Embryonic facial prominence (tissue), 1 donor: ENCODE results near the gene FAM53C.
"Not testable (repeated sequence)": the region's sequence is repeated elsewhere in the genome, so short reads cannot be mapped to it uniquely, and the experiment has no call there.

ENCODE experiments used
- DNase-seq: peaks from one replicate; pipeline ENCODE4 v3.0.0-alpha.2; 2016; ENCODE audit errors: extremely low spot score

The FAM53C gene

DNA sequence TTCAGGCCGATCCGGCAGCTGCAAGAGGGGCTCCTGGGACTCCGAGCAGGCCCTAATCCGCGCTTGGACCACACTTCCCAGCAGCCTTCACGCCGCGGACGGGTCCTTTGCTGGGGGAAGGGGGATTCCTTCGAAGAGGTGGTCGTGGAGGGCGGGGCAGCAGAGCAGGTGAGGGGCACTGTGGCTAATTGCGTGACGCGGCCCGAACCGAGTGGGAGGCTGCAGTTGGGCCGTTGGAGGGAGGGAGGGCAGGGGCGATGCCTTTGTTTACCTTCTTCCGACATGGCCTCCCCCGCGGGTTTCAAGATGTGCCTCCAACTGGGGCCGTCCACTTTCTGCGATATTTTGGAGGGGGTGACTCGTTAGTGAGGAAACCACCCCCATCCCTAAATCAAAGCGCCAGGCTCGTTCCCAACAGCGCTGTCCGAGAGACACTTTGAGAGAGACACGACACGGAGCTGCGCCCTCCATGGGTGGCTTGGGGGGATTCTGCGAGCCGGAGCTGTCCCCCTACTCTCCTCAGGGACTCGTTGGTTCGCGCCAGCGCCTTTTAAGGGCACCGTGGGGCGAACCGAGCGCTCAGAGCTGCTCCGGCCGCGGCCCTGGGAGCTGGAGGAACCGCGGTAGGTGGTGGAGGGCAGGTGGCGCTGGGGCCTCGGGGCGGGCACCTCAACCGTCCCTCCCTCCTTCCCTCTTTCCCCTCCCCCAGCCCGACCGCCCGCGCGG is at the start of gene FAM53C:
Gene FAM53C (plus strand): TSS at position 582 of the 726 bp plus-strand sequence. CDS start 3,070 bp downstream, outside the sequence.
- peak; percentile 84 for DNase-seq

- no peak for DNase-seq
Observed at GRCh38 chr5:138289296-138289695, 48.8 kb upstream of the FAM53C start.

GRCh38 chr5:138303372-138303771 is 34.7 kb upstream of the FAM53C start:
- DNase-seq = no peak

GRCh38 chr5:138305797-138306196 is 32.3 kb upstream of the FAM53C start:
- no peak for DNase-seq

DNA sequence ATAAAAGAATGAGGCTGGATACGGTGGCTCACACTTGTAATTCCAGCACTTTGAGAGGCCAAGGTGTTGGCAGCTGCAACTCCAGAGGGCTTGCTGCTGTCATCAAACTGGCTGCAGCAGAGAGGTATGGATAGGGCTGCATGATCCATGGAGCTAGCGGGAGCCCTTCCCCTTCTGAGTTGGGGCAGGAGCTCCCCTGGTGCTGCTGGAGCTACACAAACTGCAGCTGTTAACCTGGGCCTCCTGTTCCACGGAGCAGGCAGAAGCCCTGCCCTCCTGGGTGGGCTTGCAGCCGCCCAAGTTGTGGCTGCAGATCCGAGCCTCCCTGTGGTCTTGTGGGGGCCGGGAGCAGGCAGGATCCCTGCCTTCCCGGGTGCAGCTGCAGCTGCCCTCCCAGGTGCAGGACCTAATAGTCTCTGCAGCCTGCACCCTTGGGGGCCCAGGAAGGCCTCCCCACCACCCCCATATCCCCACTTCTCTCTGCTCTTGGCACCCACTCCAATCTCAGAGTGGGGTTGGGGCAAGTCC is 22.3 kb upstream of the FAM53C start:
- DNase-seq = no peak

- DNase-seq = no peak
Observed at GRCh38 chr5:138316355-138316754, 21.7 kb upstream of the FAM53C start.

GRCh38 chr5:138318211-138318610 is 19.9 kb upstream of the FAM53C start:
- DNase-seq = not testable (repeated sequence)

- no peak for DNase-seq
Observed at GRCh38 chr5:138330813-138331448, 7.1 kb upstream of the FAM53C start.

GRCh38 chr5:138331449-138332368 is 6.4 kb upstream of the FAM53C start, which contains the start of gene CDC25C:
Gene CDC25C, minus strand, starts transcription at chr5:138331804. Its CDS starts 624 bp downstream, at chr5:138331180.
- peak; percentile 96 for DNase-seq

DNA sequence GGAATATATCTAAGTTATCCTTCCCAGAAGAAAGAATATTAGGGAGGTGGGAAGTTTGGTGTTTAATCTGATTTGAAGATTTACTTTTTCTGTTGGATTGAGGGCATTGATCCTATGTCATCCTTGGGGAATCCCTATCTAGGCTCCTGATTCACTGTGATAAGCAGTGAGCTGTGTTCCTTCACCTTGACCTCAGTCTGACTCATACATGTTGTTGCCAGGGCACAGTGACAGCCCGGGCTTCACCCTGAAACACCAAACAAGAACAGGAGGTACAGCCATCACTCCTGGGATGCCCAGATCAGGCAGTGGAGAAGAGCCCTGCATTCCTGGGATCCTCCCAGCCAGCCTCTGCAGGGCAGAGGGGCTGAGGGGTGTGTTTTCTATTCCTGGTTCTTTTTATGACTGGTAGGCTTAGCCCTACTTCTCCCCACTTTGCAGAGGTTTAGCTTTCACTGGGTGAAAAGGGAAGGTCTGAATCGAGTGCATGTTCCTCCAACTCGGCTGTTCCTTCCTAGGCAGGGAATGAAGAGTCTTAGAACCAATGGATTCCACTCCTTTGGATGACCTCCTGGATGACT is 3.1 kb upstream of the FAM53C start:
- no peak for DNase-seq

DNA sequence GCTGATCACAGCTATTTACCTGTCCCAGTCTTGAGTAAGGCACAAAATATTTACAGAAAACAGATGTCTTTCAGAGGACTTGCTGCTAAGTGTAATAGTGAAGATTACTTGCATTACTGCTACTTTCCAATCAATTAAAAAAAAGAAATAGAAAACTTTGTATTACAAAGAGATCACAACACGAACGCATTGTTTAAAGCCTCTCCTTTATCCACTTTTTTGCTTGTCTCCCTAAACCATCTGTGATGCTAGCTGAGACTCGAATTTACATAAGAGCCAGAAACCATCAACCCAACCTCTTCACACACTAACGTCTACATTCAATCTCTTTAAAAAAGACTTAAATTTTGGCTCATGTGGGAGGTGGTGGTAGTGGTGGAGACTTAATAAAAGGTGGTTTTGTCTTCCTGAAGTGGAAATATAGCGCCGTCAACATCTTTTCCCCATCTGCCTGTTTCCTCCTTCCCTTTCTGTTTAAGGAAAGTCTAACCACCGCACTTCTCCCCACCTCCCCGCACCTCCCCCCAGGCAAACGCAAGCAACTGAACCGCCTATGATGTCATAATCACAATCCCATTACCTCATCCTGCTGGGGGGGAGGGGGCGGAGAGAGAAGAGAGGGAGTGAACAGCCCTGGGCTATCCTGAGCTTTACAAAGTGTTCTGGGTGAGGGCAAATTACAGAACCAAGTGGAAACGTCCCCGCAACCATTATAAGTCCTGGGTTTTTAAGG is 948 bp upstream of the FAM53C start:
- DNase-seq = peak; percentile 88

- DNase-seq = no peak
Observed at GRCh38 chr5:138338411-138339090, 485 bp downstream of the FAM53C start.

DNA sequence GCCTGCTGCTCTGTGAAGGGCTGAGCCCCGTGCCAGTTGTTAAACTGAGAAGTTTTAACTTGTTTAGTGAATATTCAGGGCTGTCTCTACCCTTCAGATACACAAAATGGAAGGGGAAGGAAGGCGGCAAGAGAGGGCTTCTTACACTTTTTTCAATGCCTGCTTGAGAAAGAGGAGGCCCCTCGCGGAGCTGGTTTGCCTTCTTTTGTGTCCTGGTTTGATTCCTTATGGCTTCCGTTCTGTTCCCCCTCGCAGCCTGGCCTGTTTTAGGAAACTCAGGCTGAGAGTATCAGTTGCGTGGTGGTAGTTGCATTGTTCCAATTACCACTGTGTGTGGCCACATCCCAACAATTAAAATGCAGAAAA is 1.0 kb downstream of the FAM53C start:
- peak; percentile 44 for DNase-seq

- no peak for DNase-seq
Observed at GRCh38 chr5:138339464-138339863, 1.4 kb downstream of the FAM53C start.

GRCh38 chr5:138340008-138340407 is 1.9 kb downstream of the FAM53C start:
- no peak for DNase-seq

GRCh38 chr5:138344887-138345622 is 7.0 kb downstream of the FAM53C start:
- DNase-seq = no peak

- DNase-seq = no peak
Observed at GRCh38 chr5:138346889-138347288, 8.8 kb downstream of the FAM53C start.

GRCh38 chr5:138349852-138350562 is 11.9 kb downstream of the FAM53C start:
- DNase-seq = no peak

GRCh38 chr5:138350563-138350890 is 12.5 kb downstream of the FAM53C start:
- DNase-seq = no peak
